K562 (cell line): Measurements from ENCODE around the gene IRF2BP2. TPM values are rescaled to one million over a fixed set of nuclear protein-coding genes. Genes with fewer than 3 reads are reported as not detected.
A peak's percentile ranks its signal among the peaks of the same experiment; 100 is the strongest.

Source experiments
- BMI1 ChIP-seq: fragments of 150-350 bp; IDR thresholded peaks from 2 replicates; pipeline ENCODE4 v1.6.1; 2014; ENCODE audit warnings: low read length
- BRCA1 ChIP-seq, 2 experiments: fragments of 450-650 bp in 1 of 2; sonication (generic) in 1 of 2; formaldehyde crosslinking in 1 of 2; IDR thresholded peaks; 2 replicates each; pipeline versions ENCODE4 v1.5.0 to v1.6.1; 2017 to 2020; ENCODE audit warnings: mild to moderate bottlenecking in 1 of 2, missing genetic modification reagents in 1 of 2
- CBX2 ChIP-seq: fragments of 200-600 bp; sonication (generic); IDR thresholded peaks from one replicate; pipeline ENCODE4 v1.6.1; 2012; ENCODE audit warnings: mild to moderate bottlenecking, low read length, inconsistent platforms; ENCODE audit not compliant: insufficient read depth, poor library complexity, severe bottlenecking
- CBX8 ChIP-seq: fragments of 200-600 bp; sonication (generic); IDR thresholded peaks from 2 replicates; pipeline ENCODE4 v1.6.1; 2012; ENCODE audit warnings: borderline replicate concordance, mixed run types, low read depth, mild to moderate bottlenecking, moderate library complexity, mixed read lengths, low read length, control low read depth, inconsistent platforms; ENCODE audit not compliant: poor library complexity, severe bottlenecking; ENCODE audit errors: extremely low read depth
- CHCHD3 ChIP-seq: fragments of 250-450 bp; sonication (Bioruptor Pico); IDR thresholded peaks from 2 replicates; pipeline ENCODE4 v2.1.2; 2022; ENCODE audit warnings: mild to moderate bottlenecking
- CSDE1 ChIP-seq, 2 experiments: fragments of 450-650 bp; IDR thresholded peaks; 2 replicates each; pipeline ENCODE4 v1.6.1; 2016; ENCODE audit warnings: mild to moderate bottlenecking in 1 of 2
- CXXC5 ChIP-seq: fragments of 250-450 bp; sonication (Bioruptor Pico); IDR thresholded peaks from 2 replicates; pipeline ENCODE4 v1.8.0; 2022; ENCODE audit warnings: inconsistent platforms, mild to moderate bottlenecking, moderate library complexity
- E2F1 ChIP-seq: sonication (generic); formaldehyde crosslinking; IDR thresholded peaks from 2 replicates; pipeline ENCODE4 v1.8.1; 2023; ENCODE audit warnings: mild to moderate bottlenecking, missing genetic modification reagents, moderate library complexity
- E2F5 ChIP-seq: sonication (generic); formaldehyde crosslinking; IDR thresholded peaks from 2 replicates; pipeline ENCODE4 v1.8.0; 2022; ENCODE audit warnings: mild to moderate bottlenecking, missing genetic modification reagents
- HES1 ChIP-seq: fragments of 450-650 bp; IDR thresholded peaks from 2 replicates; pipeline ENCODE4 v1.6.1; 2016; ENCODE audit warnings: low read depth, mild to moderate bottlenecking, moderate library complexity
- MAFK ChIP-seq: IDR thresholded peaks from 2 replicates; pipeline ENCODE4 v1.6.1; 2011; ENCODE audit warnings: low read length, improper control_type of control experiment
- NFE2 ChIP-seq: IDR thresholded peaks from 2 replicates; pipeline ENCODE4 v1.6.1; 2014; ENCODE audit warnings: antibody characterized with exemption, low read depth
- NR2C2 ChIP-seq, 2 experiments: fragments of 200-800 bp in 1 of 2; sonication (Bioruptor generic) in 1 of 2; sonication (generic) in 1 of 2; formaldehyde crosslinking in 1 of 2; IDR thresholded peaks; 2 replicates each; pipeline versions ENCODE4 v1.6.1 to v1.8.0; 2016 to 2022; ENCODE audit warnings: mild to moderate bottlenecking in 1 of 2, missing compliant biosample characterization in 1 of 2, missing genetic modification characterization in 1 of 2, missing genetic modification reagents in 1 of 2
- NR4A1 ChIP-seq, 2 experiments: fragments of 250-450 bp in 1 of 2; fragments of 450-650 bp in 1 of 2; sonication (Bioruptor Pico) in 1 of 2; IDR thresholded peaks; 2 replicates each; pipeline versions ENCODE4 v1.4.0 to v1.6.1; 2016 to 2020; ENCODE audit warnings: mild to moderate bottlenecking in 2 of 2, missing compliant biosample characterization in 1 of 2, missing genetic modification characterization in 1 of 2, moderate library complexity in 1 of 2
- OTX1 ChIP-seq: fragments of 450-650 bp; formaldehyde crosslinking; IDR thresholded peaks from 2 replicates; pipeline ENCODE4 v1.4.0; 2022; ENCODE audit warnings: mild to moderate bottlenecking
- SLC30A9 ChIP-seq: fragments of 250-450 bp; sonication (Bioruptor Pico); IDR thresholded peaks from 2 replicates; pipeline ENCODE4 v1.8.0; 2022; ENCODE audit warnings: mild to moderate bottlenecking, moderate library complexity
- polyA plus RNA-seq, 8 experiments: library from polyadenylated mRNA; depleted of rRNA in 4 of 8; stranded (reverse) in 5 of 8; unstranded in 3 of 8; fragments of >200 nt; fragmentation: Nextera tagmentation in 2 of 8; fragmentation: Illumina TruSeq in 1 of 8; extraction: Ambion mirVana in 2 of 8; extraction: Trizol in 1 of 8; gene quantifications; 2 replicates each; pipeline versions ENCODE4 v1.2.1 to v1.2.3, GENCODE V29; 2011 to 2014; ENCODE audit warnings: inconsistent platforms in 1 of 8, missing spikeins in 1 of 8
- total RNA-seq, 7 experiments: library from RNA; depleted of rRNA in 6 of 7; stranded (reverse); fragments of >200 nt in 6 of 7; fragmentation: Illumina TruSeq in 2 of 7; extraction: Trizol in 2 of 7; gene quantifications; 2 replicates each; pipeline versions ENCODE4 v1.2.1 to v1.2.3, GENCODE V29; 2011 to 2021; ENCODE audit warnings: low replicate concordance in 1 of 7
- TF ChIP-seq, protein P1 (sequence below): fragments of 250-450 bp; sonication (Bioruptor Pico); IDR thresholded peaks from 2 replicates; pipeline ENCODE4 v1.8.0; 2021; ENCODE audit warnings: mild to moderate bottlenecking, moderate library complexity
- TF ChIP-seq, protein P2 (sequence below): IDR thresholded peaks from 3 replicates; pipeline ENCODE4 v1.6.1; 2011; ENCODE audit warnings: borderline replicate concordance, mild to moderate bottlenecking, moderate library complexity; ENCODE audit not compliant: insufficient read length; ENCODE audit errors: extremely low read depth

The IRF2BP2 gene
- total and polyA plus RNA-seq, 9 of the 15 experiments (the other 6 are each of a cell fraction or from before 2014, with no cell fraction given) = 7.7 to 68.6 (median 22.1) TPM

- TF ChIP-seq NR4A1 (CRISPR knock-in tag; IDR thresholded peaks at IDR 0.05) (no peak), NR4A1 (tag; IDR thresholded peaks at IDR 0.05) (0 out of 2 replicates have a peak, but pooled peaks have one; percentile 76), CSDE1 (IDR thresholded peaks at IDR 0.05) (no peak), MAFK (no peak; the same call in 1 of the 2 replicates), SLC30A9 (CRISPR knock-in tag) (no peak), CHCHD3 (CRISPR knock-in tag) (no peak), CXXC5 (CRISPR knock-in tag) (no peak), BMI1 (no peak), CBX2 (no peak), NR2C2 (CRISPR knock-in tag; IDR thresholded peaks at IDR 0.05) (peak; percentile 62; the same call in 1 of the 2 replicates), NR2C2 (tag; IDR thresholded peaks at IDR 0.05) (no peak), CBX8 (no peak), E2F1 (CRISPR knock-in tag) (peak; percentile 10; the same call in 1 of the 2 replicates), OTX1 (CRISPR knock-in tag) (0 out of 2 replicates have a peak, but pooled peaks have one; percentile 33), E2F5 (CRISPR knock-in tag) (peak; percentile 84), BRCA1 (IDR thresholded peaks at IDR 0.05) (no peak), BRCA1 (CRISPR knock-in tag; IDR thresholded peaks at IDR 0.05) (no peak), HES1 (no peak), NFE2 (no peak)
- TF ChIP-seq, protein P1, sequence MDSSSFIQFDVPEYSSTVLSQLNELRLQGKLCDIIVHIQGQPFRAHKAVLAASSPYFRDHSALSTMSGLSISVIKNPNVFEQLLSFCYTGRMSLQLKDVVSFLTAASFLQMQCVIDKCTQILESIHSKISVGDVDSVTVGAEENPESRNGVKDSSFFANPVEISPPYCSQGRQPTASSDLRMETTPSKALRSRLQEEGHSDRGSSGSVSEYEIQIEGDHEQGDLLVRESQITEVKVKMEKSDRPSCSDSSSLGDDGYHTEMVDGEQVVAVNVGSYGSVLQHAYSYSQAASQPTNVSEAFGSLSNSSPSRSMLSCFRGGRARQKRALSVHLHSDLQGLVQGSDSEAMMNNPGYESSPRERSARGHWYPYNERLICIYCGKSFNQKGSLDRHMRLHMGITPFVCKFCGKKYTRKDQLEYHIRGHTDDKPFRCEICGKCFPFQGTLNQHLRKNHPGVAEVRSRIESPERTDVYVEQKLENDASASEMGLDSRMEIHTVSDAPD = no peak
- TF ChIP-seq, protein P2, sequence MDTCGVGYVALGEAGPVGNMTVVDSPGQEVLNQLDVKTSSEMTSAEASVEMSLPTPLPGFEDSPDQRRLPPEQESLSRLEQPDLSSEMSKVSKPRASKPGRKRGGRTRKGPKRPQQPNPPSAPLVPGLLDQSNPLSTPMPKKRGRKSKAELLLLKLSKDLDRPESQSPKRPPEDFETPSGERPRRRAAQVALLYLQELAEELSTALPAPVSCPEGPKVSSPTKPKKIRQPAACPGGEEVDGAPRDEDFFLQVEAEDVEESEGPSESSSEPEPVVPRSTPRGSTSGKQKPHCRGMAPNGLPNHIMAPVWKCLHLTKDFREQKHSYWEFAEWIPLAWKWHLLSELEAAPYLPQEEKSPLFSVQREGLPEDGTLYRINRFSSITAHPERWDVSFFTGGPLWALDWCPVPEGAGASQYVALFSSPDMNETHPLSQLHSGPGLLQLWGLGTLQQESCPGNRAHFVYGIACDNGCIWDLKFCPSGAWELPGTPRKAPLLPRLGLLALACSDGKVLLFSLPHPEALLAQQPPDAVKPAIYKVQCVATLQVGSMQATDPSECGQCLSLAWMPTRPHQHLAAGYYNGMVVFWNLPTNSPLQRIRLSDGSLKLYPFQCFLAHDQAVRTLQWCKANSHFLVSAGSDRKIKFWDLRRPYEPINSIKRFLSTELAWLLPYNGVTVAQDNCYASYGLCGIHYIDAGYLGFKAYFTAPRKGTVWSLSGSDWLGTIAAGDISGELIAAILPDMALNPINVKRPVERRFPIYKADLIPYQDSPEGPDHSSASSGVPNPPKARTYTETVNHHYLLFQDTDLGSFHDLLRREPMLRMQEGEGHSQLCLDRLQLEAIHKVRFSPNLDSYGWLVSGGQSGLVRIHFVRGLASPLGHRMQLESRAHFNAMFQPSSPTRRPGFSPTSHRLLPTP = no peak
Measured at GRCh38 chr1:234607109-234608024, 2.6 kb downstream of the IRF2BP2 start (continued).
